UCSD-AML1 (cell line): Measurements from ENCODE around the gene CD81.

Experiments used
- DNase-seq: peaks from one replicate; lab custom pipeline; 2025; ENCODE audit not compliant: unreplicated experiment; lab: John Stamatoyannopoulos, UW

CD81 gene

GRCh38 chr11:2434506-2435255, 57.6 kb downstream of the CD81 start:
- no peak for DNase-seq

DNA sequence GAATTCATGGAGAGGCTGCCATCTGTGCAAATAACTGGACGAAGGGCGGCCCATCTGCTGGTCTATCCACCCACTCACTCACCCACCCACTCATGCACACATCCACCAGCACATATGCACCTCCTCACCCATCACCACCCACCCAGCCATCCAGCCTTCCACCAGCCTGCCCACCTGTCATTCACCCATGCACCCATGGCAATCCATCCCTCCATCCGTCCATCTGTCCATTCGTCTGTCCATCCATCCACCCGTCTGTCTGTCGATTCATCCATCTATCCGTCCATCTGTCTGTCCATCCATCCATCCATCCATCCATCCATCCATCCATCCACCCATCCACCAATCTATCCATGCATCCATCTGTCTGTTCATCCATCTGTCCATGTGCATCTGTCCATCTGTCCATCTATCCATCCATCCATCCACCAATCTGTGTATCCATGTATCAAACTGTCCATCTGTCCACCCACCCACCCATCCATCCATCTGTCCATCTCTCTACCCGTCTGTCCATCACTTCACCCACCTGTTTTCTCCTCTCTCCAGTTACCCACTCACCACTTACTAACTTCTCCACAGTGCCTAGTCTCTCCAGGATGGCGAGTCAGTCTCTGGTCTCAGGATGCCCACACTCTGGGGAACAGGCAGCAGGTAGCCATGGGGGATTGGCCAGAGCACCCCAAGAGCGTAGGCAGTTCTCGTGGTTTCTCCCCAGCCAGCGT, 58.3 kb downstream of the CD81 start:
- DNase-seq: no peak

DNA sequence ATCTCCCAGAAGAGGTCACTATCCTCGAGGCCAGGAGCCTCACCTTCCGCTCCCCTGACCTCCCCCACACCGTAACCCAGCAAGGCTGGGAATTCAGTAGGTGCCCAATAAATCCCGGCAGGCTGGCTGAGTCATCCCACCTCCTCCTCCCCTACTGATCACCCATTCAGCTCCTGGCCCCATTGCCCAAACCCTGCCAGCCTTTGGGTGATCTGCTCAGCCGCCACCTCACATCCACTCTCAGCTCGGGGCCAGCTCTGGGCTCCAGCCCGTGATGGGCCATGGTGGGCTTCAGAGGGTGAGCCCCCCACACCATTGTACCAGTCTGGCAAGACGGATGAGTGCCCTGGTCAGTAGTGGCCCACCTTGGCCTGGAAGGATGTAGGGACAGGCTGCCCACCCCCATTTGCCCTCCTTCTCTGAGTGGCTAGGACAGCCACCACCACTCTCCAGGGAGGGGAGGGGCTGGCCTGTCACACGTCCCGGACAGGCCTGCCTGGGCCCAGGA, 59.0 kb downstream of the CD81 start:
- DNase-seq: no peak

DNA sequence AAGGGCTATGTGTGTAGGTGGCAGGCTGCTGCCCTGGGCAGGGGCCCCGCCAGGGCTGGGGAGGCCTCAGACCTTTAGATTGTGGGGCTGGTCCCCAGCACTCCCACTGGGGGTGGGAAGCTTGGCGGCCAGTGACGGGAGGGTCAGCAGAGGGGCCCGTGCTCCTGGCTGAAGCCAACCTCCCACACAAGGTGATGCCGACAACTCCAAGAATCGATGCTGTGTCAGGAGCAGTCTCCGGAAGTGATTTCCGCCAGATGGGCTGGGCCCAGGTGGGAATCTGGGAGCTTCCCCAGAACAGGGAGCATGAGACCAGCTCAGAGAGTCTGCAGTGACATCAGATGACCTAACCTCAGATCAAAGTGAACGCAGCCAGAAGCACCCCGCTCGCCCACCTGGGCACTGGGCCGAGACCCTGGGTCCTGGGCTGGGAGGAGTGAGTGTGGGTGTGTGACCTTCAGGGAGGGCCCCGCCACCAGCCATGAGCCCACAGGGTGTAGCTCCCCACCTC, 59.5 kb downstream of the CD81 start:
- no peak for DNase-seq

DNA sequence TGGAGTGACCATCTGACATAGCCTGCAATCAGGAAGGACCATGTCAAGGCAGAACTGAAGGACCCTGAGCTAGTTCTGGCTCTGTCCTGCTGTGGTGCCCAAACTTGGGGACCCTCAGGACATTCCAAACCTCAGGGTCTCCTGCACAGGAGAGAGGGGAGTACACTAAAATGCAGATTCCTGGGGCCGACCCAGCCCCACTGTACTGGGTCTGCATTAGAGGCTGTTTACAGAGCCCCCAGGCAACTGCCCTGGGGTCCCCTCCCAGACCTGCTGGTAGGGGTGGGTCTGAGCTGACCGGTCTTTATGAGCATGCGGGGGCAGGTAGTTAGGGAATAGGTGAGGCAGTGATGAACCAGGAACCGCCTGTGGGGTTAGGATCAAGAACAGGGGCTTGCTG, 60.4 kb downstream of the CD81 start:
- no peak for DNase-seq

DNA sequence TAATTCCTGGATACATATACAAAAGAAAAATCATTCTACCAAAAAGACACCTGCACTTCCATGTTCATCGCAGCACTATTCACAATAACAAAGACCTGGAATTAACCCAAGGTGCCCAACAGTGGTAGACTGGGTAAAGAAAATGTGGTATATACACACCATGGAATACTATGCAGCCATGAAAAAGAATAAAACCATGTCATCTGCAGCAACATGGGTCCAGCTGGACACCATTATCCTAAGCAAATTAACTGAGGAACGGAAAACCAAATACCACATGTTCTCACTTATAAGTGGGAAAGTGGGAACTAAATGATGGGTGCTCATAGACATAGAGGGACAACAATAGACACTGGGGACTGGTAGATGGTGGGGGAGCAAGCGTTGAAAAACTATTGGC, 62.7 kb downstream of the CD81 start:
- no peak for DNase-seq

- DNase-seq: peak; percentile 42
Observed at GRCh38 chr11:2440646-2441045, 63.5 kb downstream of the CD81 start.

DNA sequence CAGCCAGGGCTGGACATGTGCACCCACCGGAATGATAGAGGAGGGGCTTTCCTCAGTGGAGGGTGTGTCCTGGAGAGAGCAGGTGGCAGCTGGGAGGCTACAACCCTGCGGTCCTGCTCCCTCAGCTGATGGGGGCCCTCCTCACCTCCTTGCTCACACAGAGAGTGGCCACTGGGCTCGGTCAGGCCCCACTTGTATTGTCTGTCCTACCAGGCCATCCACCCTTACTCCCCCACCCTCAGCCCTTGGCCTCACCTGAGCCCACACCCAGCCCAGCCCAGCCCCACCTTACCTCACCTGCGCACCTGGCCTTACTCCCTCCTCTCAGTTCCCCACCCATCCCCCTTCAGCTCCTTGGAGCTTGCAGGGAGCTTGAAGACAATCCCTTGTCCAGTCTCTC, 64.1 kb downstream of the CD81 start:
- DNase-seq: no peak

GRCh38 chr11:2442589-2442988, 65.5 kb downstream of the CD81 start:
- no peak for DNase-seq

DNA sequence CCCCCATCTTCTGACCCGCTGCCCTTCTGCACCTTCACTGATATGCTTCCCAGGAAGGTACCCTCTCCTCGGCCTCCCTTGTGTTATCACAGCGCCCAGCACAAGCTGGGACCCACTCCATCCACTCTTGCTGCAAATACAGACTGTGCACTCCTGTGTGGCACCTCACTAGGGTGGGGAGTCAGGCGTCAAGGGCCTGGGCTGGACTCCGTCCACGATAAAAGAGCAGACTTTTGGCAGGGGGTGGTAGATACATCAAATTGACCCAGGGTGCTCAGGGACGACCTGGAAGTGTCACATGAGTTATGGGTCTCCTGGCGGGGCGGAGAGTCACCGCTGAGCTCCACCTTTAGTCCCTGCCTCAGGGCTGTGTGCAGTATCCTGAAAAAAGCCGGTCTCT, 66.3 kb downstream of the CD81 start:
- DNase-seq: no peak

- peak; percentile 59 for DNase-seq
Observed at GRCh38 chr11:2443881-2444820, 67.0 kb downstream of the CD81 start, which contains the start of gene TRPM5. TRPM5 (minus strand) TSS chr11:2444514; CDS start chr11:2423036, 21,478 bp downstream.

DNA sequence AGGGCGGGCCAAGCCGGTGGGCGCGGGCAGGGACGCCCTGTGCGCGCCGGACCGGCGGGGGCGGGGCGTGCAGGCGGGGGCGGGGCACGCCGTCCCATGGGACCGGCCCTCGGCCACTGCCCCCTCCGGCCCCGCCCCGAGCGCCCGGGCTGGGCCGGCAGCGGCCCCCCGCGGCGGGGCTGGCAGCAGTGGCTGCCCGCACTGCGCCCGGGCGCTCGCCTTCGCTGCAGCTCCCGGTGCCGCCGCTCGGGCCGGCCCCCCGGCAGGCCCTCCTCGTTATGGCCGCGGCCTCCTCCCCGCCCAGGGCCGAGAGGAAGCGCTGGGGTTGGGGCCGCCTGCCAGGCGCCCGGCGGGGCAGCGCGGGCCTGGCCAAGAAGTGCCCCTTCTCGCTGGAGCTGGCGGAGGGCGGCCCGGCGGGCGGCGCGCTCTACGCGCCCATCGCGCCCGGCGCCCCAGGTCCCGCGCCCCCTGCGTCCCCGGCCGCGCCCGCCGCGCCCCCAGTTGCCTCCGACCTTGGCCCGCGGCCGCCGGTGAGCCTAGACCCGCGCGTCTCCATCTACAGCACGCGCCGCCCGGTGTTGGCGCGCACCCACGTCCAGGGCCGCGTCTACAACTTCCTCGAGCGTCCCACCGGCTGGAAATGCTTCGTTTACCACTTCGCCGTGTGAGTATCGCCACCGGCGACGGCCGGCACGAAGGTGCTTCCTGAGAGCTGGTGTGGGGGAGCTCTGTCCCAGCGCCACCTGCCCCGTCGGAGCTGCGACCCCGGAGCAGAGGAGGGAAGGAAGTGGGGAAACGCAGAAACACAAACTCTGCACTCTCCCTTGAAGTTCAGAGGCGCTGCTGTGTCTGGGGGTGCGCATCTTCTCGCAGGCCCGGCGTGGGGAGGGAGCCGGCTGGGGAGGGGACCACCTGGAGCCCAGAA, 68.0 kb downstream of the CD81 start, which contains the start of gene KCNQ1:
Gene KCNQ1, plus strand, starts transcription at position 188 of the 925 bp plus-strand sequence. Its CDS starts 91 bp downstream, at position 279.
- DNase-seq: peak; percentile 82

DNA sequence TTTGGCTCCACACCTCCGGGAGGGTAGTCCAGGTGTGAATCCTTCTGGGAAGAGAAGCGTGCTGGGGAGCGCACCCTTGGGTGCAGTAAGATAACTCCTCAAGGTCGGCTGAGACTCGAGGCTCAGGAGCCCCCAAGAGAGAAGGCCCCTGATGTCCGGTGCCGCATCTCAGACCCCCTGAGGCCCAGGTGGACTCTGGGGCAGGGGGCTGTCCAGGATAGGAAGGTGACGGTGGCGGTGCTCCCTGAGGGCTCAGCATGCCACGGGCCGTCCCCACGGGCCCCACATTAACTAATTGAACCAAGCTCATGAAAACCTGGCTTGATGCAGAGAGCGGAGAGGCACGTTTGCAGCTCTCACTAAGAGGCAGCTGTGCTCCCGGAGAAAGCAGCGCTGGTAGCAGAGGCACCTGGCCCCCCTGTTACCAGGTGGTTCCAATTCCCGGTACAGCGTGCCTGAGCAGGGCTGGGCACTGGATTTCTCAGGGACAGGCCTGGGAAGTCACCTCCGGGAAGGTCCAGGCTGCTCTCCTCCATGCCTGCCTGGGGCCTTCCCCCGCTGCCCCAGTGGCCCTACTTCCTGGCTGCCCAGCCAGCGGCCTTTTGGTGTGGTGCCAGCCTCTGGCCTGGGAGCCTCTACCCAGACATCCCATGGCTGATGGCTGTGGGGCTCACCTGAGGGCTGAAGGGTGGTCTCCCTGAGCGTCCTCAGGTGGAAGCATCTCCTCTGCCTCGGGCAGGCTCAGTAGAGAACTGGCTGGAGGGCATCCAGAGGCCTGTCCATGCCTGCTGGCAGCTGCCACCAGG, 68.8 kb downstream of the CD81 start:
- no peak for DNase-seq

GRCh38 chr11:2446590-2447252, 69.6 kb downstream of the CD81 start:
- peak; percentile 57 for DNase-seq
